ENCODE data around the gene KIF14.
A peak's percentile ranks its signal among the peaks of the same experiment; 100 is the strongest.
"Not testable (repeated sequence)": the region's sequence is repeated elsewhere in the genome, so short reads cannot be mapped to it uniquely, and the experiment has no call there.

Gene KIF14

GRCh38 chr1:200547386-200547785, 73.2 kb downstream of the KIF14 start:
- no peak for DNase-seq

GRCh38 chr1:200546577-200546976, 74.0 kb downstream of the KIF14 start:
- no peak for DNase-seq

- DNase-seq = no peak
These were observed 78.4 kb downstream of the KIF14 start for GRCh38 chr1:200542162-200542561.

GRCh38 chr1:200540281-200540680, 80.3 kb downstream of the KIF14 start:
- DNase-seq = no peak

GRCh38 chr1:200538179-200538578, 82.4 kb downstream of the KIF14 start:
- no peak for DNase-seq

GRCh38 chr1:200535605-200536004, 84.9 kb downstream of the KIF14 start:
- no peak for DNase-seq

- no peak for DNase-seq
These were observed 89.8 kb downstream of the KIF14 start for GRCh38 chr1:200530623-200531261.

- DNase-seq = peak in 1 of 56 donors; percentile 0
These were observed 91.5 kb downstream of the KIF14 start for GRCh38 chr1:200528858-200529606.

GRCh38 chr1:200527670-200528069, 92.9 kb downstream of the KIF14 start:
- DNase-seq = no peak

GRCh38 chr1:200526709-200527612, 93.6 kb downstream of the KIF14 start:
- no peak for DNase-seq

- no peak for DNase-seq
These were observed 95.2 kb downstream of the KIF14 start for GRCh38 chr1:200525090-200525987.

- not testable (repeated sequence) for DNase-seq
These were observed 96.0 kb downstream of the KIF14 start for GRCh38 chr1:200524551-200524950.

- DNase-seq = no peak
These were observed 96.5 kb downstream of the KIF14 start for GRCh38 chr1:200524092-200524491.

- no peak for DNase-seq
These were observed 99.8 kb downstream of the KIF14 start for GRCh38 chr1:200520735-200521134.

- DNase-seq = no peak
These were observed 102.0 kb downstream of the KIF14 start for GRCh38 chr1:200518524-200518923.

- peak in 19 of 56 donors; percentile 1 to 47 (median 9) for DNase-seq
These were observed 108.4 kb downstream of the KIF14 start for GRCh38 chr1:200512191-200512590.

GRCh38 chr1:200510228-200510623, 110.3 kb downstream of the KIF14 start:
- peak in 45 of 56 donors; percentile 1 to 84 (median 38) for DNase-seq

GRCh38 chr1:200506471-200506870, 114.1 kb downstream of the KIF14 start:
- no peak for DNase-seq

GRCh38 chr1:200505257-200505656, 115.3 kb downstream of the KIF14 start:
- no peak for DNase-seq
